Suprapubic skin (tissue), 4 donors: Measurements from ENCODE around the gene SND1.

Experiments
- EP300 ChIP-seq: sonication (generic); formaldehyde crosslinking; IDR thresholded peaks from one replicate; pipeline ENCODE4 v1.6.1; 2017; ENCODE audit warnings: antibody characterized with exemption
- POLR2A ChIP-seq, 2 donors: fragments of 450-650 bp; IDR thresholded peaks; one replicate each; pipeline ENCODE4 v1.6.1; 2017; ENCODE audit warnings: antibody characterized with exemption in 2 of 2, mild to moderate bottlenecking in 2 of 2, moderate library complexity in 2 of 2
- POLR2AphosphoS5 ChIP-seq, 3 donors: sonication (generic); formaldehyde crosslinking; IDR thresholded peaks; one replicate each; pipeline ENCODE4 v1.6.1; 2017; ENCODE audit warnings: antibody characterized with exemption in 3 of 3
- TF ChIP-seq, protein P1 (sequence below), 2 donors: fragments of 200-600 bp in 1 of 2; fragments of 450-650 bp in 1 of 2; sonication (generic) in 1 of 2; IDR thresholded peaks; one replicate each; pipeline ENCODE4 v1.5.1; 2016 to 2019; ENCODE audit warnings: antibody characterized with exemption in 2 of 2, mild to moderate bottlenecking in 1 of 2, moderate library complexity in 1 of 2

DNA sequence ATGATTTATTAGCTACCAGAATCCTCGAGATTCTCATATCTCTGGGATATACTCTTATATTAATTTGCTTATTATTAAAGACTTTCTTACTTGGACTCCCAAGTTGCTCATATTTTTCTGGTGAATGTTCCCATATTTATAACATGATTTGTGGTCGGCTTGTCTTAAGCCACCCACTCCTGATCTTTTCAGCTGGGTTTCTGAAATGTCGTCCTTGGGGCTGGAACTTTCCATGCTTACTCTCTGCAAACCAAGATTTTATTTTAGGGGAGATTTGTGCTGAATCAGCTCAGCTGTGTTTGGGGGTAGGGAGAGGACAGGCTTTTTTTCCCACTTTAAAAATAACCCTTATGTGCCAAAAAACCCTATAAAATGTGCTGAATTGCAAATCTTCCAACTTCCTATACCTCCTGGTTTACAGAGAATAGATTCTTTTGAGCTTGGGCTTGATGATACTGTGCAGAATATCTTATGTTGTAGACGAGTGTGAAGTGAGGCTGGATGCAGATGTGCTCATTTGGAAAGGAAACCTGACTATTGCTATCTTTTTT, 162.1 kb downstream of the SND1 start:
- TF ChIP-seq, protein P1, sequence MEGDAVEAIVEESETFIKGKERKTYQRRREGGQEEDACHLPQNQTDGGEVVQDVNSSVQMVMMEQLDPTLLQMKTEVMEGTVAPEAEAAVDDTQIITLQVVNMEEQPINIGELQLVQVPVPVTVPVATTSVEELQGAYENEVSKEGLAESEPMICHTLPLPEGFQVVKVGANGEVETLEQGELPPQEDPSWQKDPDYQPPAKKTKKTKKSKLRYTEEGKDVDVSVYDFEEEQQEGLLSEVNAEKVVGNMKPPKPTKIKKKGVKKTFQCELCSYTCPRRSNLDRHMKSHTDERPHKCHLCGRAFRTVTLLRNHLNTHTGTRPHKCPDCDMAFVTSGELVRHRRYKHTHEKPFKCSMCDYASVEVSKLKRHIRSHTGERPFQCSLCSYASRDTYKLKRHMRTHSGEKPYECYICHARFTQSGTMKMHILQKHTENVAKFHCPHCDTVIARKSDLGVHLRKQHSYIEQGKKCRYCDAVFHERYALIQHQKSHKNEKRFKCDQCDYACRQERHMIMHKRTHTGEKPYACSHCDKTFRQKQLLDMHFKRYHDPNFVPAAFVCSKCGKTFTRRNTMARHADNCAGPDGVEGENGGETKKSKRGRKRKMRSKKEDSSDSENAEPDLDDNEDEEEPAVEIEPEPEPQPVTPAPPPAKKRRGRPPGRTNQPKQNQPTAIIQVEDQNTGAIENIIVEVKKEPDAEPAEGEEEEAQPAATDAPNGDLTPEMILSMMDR (IDR thresholded peaks at IDR 0.05), result no peak
- TF ChIP-seq EP300, result no peak
- no peak for TF ChIP-seq POLR2A (IDR thresholded peaks at IDR 0.05)
- TF ChIP-seq POLR2AphosphoS5 (IDR thresholded peaks at IDR 0.05), result no peak
